Sigmoid colon (tissue), 7 donors: ENCODE results near the gene ZSWIM9. TPM values are rescaled to one million over a fixed set of nuclear protein-coding genes. Genes with fewer than 3 reads are reported as not detected.

Source experiments
- DNase-seq: peaks from one replicate; pipeline ENCODE4 v3.0.0-alpha.2; 2019
- H3K27ac ChIP-seq, 4 donors: fragments of 200-600 bp; sonication (generic); one replicate each; pipeline ENCODE4 v1.5.1; 2016 to 2019; ENCODE audit warnings: mild to moderate bottlenecking in 1 of 4
- H3K27me3 ChIP-seq, 3 donors: fragments of 200-600 bp; sonication (generic); one replicate each; pipeline ENCODE4 v1.5.1; 2019; ENCODE audit warnings: mild to moderate bottlenecking in 1 of 3
- H3K36me3 ChIP-seq, 4 donors: fragments of 200-600 bp; sonication (generic); one replicate each; pipeline ENCODE4 v1.5.1; 2016 to 2019
- H3K4me1 ChIP-seq, 4 donors: fragments of 200-600 bp; sonication (generic); one replicate each; pipeline ENCODE4 v1.5.1; 2017 to 2019
- H3K4me3 ChIP-seq, 4 donors: fragments of 200-600 bp; sonication (generic); one replicate each; pipeline ENCODE4 v1.5.1; 2017 to 2019; ENCODE audit warnings: mild to moderate bottlenecking in 2 of 4, moderate library complexity in 1 of 4
- H3K9me3 ChIP-seq, 4 donors: fragments of 200-600 bp in 3 of 4; sonication (generic) in 3 of 4; one replicate each; pipeline versions ENCODE4 v1.5.1 to v1.6.1; 2013 to 2019
- EP300 ChIP-seq, 4 donors: sonication (generic); formaldehyde crosslinking; IDR thresholded peaks; one replicate each; pipeline ENCODE4 v1.6.1; 2017; ENCODE audit warnings: antibody characterized with exemption in 4 of 4
- POLR2A ChIP-seq, 2 donors: fragments of 450-650 bp; IDR thresholded peaks; one replicate each; pipeline ENCODE4 v1.6.1; 2016; ENCODE audit warnings: antibody characterized with exemption in 2 of 2, mild to moderate bottlenecking in 2 of 2, moderate library complexity in 2 of 2
- POLR2AphosphoS5 ChIP-seq, 4 donors: sonication (generic); formaldehyde crosslinking; IDR thresholded peaks; one replicate each; pipeline ENCODE4 v1.6.1; 2017; ENCODE audit warnings: antibody characterized with exemption in 4 of 4
- whole genome bisulfite sequencing, 2 donors: extraction: QIAGEN DNeasy Blood & Tissue Kit; methylation state at CpG; one replicate each; pipeline ENCODE4 v1.1.7; 2013; 5-methylcytosine and 5-hydroxymethylcytosine counted together
- intact Hi-C: fragments of 100-400 bp; cut with DNase I; formaldehyde crosslinking; loops from one replicate; pipeline ENCODE4 v1.15.1; 2023
- polyA plus RNA-seq, 3 donors: library from polyadenylated mRNA; stranded (reverse); fragments of 200-250 nt; gene quantifications; one replicate each; pipeline ENCODE4 v1.2.3, GENCODE V29; 2013
- total RNA-seq, 4 donors: library from RNA; depleted of rRNA; stranded (reverse); fragments of >200 nt; gene quantifications; one replicate each; pipeline ENCODE4 v1.1.0, GENCODE V29; 2016
- TF ChIP-seq, protein P1 (sequence below), 4 experiments: fragments of 450-650 bp in 3 of 4; fragments of 200-600 bp in 1 of 4; IDR thresholded peaks; one replicate each; pipeline ENCODE4 v1.5.1; 2016 to 2019; ENCODE audit warnings: antibody characterized with exemption in 4 of 4, mild to moderate bottlenecking in 3 of 4, moderate library complexity in 2 of 4
- donor health status: healthy with polysubstance abuse.
- donor health status: Bipolar disorder and iron deficiency.
- donor health status: healthy.

Gene ZSWIM9
- total and polyA plus RNA-seq, 7 donors: 2.4 to 10.0 (median 5.0) TPM

DNA sequence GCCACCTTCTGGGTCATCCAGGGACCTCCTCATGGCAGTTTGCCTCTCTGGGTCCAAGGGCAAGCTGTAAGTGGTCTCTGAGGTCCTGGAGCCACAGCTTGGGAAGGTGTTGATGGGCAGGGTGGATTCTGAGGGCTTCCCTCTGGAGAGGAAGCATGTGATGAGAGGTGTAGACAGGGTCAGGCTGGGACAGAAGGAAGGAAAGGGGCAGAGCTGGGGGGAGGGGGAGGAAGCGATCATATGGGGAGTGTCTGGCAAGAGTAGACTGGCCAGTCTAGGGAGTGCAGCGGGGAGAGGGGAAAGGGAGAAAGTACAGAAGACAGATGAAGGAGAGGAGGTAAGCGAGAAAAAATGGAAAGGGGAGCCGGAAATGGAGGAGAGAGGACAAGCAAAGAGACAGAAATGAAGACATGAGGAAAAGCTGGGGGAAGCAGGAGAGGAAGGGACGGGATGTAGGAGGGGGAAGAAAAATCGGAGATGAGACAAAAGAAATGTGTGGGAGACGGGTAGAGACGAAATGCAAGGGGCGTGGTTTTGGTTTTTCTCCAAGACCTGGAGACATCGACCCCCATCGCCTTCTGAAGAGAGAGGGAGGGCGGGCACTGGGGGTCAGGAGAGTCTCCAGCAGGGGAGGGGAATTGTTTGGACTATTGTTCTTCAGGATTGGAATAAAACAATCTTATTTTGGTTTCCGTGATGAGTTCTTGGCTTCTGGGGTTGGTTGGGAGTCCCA lies 26.6 kb downstream of the ZSWIM9 start:
- no peak for DNase-seq
- no peak for TF ChIP-seq POLR2A (IDR thresholded peaks at IDR 0.05)
- no peak for TF ChIP-seq POLR2AphosphoS5 (IDR thresholded peaks at IDR 0.05)
- TF ChIP-seq, protein P1, sequence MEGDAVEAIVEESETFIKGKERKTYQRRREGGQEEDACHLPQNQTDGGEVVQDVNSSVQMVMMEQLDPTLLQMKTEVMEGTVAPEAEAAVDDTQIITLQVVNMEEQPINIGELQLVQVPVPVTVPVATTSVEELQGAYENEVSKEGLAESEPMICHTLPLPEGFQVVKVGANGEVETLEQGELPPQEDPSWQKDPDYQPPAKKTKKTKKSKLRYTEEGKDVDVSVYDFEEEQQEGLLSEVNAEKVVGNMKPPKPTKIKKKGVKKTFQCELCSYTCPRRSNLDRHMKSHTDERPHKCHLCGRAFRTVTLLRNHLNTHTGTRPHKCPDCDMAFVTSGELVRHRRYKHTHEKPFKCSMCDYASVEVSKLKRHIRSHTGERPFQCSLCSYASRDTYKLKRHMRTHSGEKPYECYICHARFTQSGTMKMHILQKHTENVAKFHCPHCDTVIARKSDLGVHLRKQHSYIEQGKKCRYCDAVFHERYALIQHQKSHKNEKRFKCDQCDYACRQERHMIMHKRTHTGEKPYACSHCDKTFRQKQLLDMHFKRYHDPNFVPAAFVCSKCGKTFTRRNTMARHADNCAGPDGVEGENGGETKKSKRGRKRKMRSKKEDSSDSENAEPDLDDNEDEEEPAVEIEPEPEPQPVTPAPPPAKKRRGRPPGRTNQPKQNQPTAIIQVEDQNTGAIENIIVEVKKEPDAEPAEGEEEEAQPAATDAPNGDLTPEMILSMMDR (IDR thresholded peaks at IDR 0.05): no peak
- TF ChIP-seq EP300 (IDR thresholded peaks at IDR 0.05): no peak
- WGBS, 2 donors: 43 to 65% methylated on average over 13 of the region's 13 CpGs
- peaks cover 0 to 6% (median 0%) of the 10 kb centered on the region in 3 donors for H3K27me3 ChIP-seq
- H3K27ac ChIP-seq: no peak overlapping the region
- peaks cover 0 to 5% (median 0%) of the 10 kb centered on the region in 4 donors for H3K4me1 ChIP-seq
- peaks cover 0 to 6% (median 0%) of the 10 kb centered on the region in 4 donors for H3K36me3 ChIP-seq
- no peaks in the 10 kb centered on the region for H3K9me3 ChIP-seq
- no peak overlapping the region for H3K4me3 ChIP-seq
- intact Hi-C loops: no loop called here

DNA sequence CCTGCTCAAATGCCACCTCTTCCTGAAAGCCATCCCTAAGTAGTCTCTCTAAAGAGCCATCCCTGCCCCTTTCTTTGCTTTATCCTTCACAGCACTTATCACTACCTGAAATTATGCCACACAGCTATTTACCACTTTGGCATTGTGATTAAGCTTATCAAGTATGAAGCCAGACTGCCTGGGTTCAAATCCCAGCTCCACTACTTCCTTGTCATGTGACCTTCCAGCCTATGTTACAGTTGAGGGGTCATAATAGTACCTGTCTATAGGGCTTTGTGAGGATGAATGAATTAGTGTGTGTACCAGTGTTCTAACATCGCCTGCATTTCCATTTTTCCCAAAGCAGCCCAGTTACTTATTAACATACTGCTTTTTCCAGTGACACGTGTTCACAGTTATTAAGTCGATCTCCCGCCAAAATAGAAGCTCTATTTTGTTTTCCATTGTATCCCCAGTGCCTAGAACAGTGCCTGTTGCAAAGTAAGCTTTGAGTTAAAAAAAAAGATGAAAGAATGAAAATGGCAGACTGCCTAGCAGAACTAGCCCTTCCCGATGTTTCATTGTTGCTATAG lies 32.8 kb downstream of the ZSWIM9 start:
- 7 to 18% methylated on average over 5 of the region's 5 CpGs for WGBS, 2 donors
- intact Hi-C loops: loop anchor here (5.0 kb wide), 1 partner anchor 59 kb away; no protein-coding TSS in a partner anchor
- no peak for DNase-seq
- Histone ChIP-seq H3K27ac (peak overlapping the region; percentile 77 to 79 (median 78)), H3K27me3 (no peaks in the 10 kb centered on the region), H3K4me1 (peaks cover 0 to 21% (median 15%) of the 10 kb centered on the region in 4 donors), H3K4me3 (peak overlapping the region; percentile 61 to 76 (median 68)), H3K36me3 (no peaks in the 10 kb centered on the region), H3K9me3 (no peaks in the 10 kb centered on the region)
- TF ChIP-seq, protein P1 (IDR thresholded peaks at IDR 0.05): no peak
- TF ChIP-seq POLR2A (IDR thresholded peaks at IDR 0.05) (no peak), POLR2AphosphoS5 (IDR thresholded peaks at IDR 0.05) (no peak), EP300 (IDR thresholded peaks at IDR 0.05) (no peak)

DNA sequence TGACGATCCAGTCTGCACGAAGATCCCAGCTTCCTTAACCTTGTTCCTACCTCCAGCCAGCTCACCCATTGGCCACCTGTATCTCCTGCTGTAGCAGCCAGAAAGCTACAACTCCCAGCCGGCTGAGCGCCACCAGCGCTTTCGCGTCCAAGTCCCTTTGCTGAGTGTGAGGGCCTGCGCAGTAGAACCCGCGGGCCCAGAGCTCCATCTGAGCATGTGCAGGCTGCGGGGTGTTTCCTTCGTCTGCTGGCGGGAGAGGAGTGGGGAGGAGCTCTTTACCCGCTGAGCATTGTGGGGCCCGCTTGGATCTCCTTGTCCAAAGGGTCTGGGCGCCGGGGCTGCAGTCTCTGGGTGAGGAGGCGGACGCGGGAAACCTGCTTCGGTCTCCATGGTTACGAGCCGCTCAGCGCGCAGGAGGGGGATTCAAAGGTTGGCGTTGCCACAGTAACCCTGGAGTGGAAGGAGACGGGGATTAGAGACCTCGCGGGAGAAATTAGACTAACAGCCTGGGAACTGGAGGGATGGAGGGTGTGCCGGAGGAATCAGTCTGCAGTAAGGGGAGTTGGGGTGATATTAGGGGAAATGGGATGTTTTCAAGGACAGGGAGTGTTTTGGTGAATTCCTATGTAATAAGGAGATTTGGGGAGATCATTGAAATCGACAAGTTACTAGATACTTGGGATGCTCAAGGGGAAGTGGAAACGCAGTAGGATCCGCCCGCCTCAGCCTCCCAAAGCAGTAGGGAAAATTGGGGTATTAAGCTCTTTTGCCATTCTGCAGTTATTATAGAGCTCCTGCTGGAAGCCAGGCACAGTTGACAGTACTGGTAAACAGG lies 33.5 kb downstream of the ZSWIM9 start:
- no peaks in the 10 kb centered on the region for H3K27me3 ChIP-seq
- H3K9me3 ChIP-seq: no peaks in the 10 kb centered on the region
- H3K4me3 ChIP-seq: peak overlapping the region; percentile 61 to 76 (median 68)
- H3K36me3 ChIP-seq: no peaks in the 10 kb centered on the region
- peaks cover 0 to 21% (median 15%) of the 10 kb centered on the region in 4 donors for H3K4me1 ChIP-seq
- WGBS, 2 donors: 0% methylated on average over 34 of the region's 34 CpGs
- intact Hi-C loops: loop anchor here (2.0 to 5.0 kb wide), 2 partner anchors 33 to 58 kb away; partner anchors contain the start of genes LIG1 and ZSWIM9
- peak; percentile 96 for DNase-seq
- peak overlapping the region; percentile 77 to 79 (median 78) for H3K27ac ChIP-seq
- TF ChIP-seq, protein P1 (IDR thresholded peaks at IDR 0.05): no peak
- TF ChIP-seq EP300 (IDR thresholded peaks at IDR 0.05) (no peak), POLR2A (IDR thresholded peaks at IDR 0.05) (peak in 1 of 2 donors; percentile 35), POLR2AphosphoS5 (IDR thresholded peaks at IDR 0.05) (peak; percentile 46 to 84 (median 62))

DNA sequence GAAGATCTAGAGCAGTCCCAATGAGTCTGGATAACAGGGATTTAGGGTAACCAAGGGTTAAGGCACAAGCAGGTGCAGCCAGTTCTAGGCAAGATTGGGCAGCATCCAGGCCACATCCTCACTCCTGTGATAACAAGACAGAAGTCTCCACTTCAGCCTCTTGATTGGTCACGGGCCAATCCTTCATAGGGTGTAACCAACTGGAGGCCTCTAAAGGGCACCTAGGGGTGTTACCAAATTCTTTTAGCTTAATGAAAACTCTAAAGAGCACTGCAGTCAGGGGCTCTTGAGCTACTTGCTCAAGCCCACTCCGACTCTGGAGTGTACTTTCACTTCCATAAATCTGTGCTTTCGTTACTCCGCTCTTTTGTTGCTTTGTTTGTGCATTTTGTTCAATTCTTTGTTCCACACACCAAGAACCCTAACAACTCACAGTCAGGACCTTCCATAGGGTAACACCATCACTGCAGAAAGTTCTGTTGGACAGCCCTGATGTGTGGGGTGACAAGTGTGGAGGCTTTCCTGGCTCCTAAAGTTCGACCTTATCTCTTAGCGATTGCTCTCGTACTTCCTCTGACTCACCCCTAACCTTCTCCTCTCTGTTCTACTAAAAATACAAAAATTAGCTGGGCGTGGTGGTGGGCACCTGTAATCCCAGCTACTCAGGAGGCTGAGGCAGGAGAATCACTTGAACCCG lies 36.1 kb downstream of the ZSWIM9 start:
- Histone ChIP-seq H3K27ac (no peak overlapping the region), H3K4me1 (peaks cover 0 to 21% (median 15%) of the 10 kb centered on the region in 4 donors), H3K9me3 (no peaks in the 10 kb centered on the region), H3K27me3 (no peaks in the 10 kb centered on the region), H3K36me3 (peaks cover 0 to 10% (median 0%) of the 10 kb centered on the region in 4 donors), H3K4me3 (no peak overlapping the region)
- 84 to 89% methylated on average over 9 of the region's 9 CpGs for WGBS, 2 donors
- TF ChIP-seq, protein P1 (IDR thresholded peaks at IDR 0.05): no peak
- TF ChIP-seq EP300 (IDR thresholded peaks at IDR 0.05) (no peak), POLR2AphosphoS5 (IDR thresholded peaks at IDR 0.05) (no peak)
- intact Hi-C loops: no loop called here
- no peak for DNase-seq
